Aorta (tissue), 5 donors: ENCODE results near the gene CPTP. TPM values are rescaled to one million over a fixed set of nuclear protein-coding genes. Genes with fewer than 3 reads are reported as not detected.
A peak's percentile ranks its signal among the peaks of the same experiment; 100 is the strongest.

ENCODE experiments used
- ATAC-seq: fragments of 200-7000 bp; cut with Tn5 transposase; one replicate; pipeline ENCODE4 v1.9.1; 2022; ENCODE audit warnings: moderate library complexity; ENCODE audit not compliant: low FRiP score
- DNase-seq, 2 donors: peaks; one replicate each; pipeline ENCODE4 v3.0.0-alpha.2; 2020
- H3K27ac ChIP-seq, 2 donors: one replicate each; pipeline ENCODE4 v1.5.1; 2013; ENCODE audit warnings: low read length in 2 of 2, mild to moderate bottlenecking in 2 of 2, moderate library complexity in 2 of 2, control low read depth in 1 of 2, inconsistent platforms in 1 of 2, low read depth in 1 of 2
- H3K27me3 ChIP-seq, 2 donors: one replicate each; pipeline ENCODE4 v1.6.1; 2013; ENCODE audit warnings: control low read depth in 1 of 2, low read length in 1 of 2, mild to moderate bottlenecking in 1 of 2, moderate library complexity in 1 of 2; ENCODE audit not compliant: insufficient read depth in 2 of 2, control insufficient read depth in 1 of 2
- H3K36me3 ChIP-seq, 2 donors: one replicate each; pipeline ENCODE4 v1.6.1; 2013; ENCODE audit warnings: control low read depth in 1 of 2, low read length in 1 of 2, mild to moderate bottlenecking in 1 of 2; ENCODE audit not compliant: insufficient read depth in 2 of 2, control insufficient read depth in 1 of 2
- H3K4me1 ChIP-seq, 2 donors: one replicate each; pipeline ENCODE4 v1.6.1; 2013; ENCODE audit warnings: low read length in 2 of 2, control low read depth in 1 of 2, mild to moderate bottlenecking in 1 of 2, moderate library complexity in 1 of 2; ENCODE audit not compliant: insufficient read depth in 2 of 2, control insufficient read depth in 1 of 2
- H3K4me3 ChIP-seq, 2 donors: one replicate each; pipeline ENCODE4 v1.5.1; 2013; ENCODE audit warnings: low read length in 2 of 2, control low read depth in 1 of 2, mild to moderate bottlenecking in 1 of 2
- H3K9me3 ChIP-seq: one replicate; pipeline ENCODE4 v1.6.1; 2013; ENCODE audit warnings: mild to moderate bottlenecking, low read length; ENCODE audit not compliant: control insufficient read depth
- WGBS, 2 donors: extraction: QIAGEN DNeasy Blood & Tissue Kit; methylation state at CpG; one replicate each; pipeline ENCODE4 v1.1.7; 2013; 5-methylcytosine and 5-hydroxymethylcytosine counted together
- intact Hi-C, 2 donors: fragments of 100-400 bp; cut with DNase I; formaldehyde crosslinking; loops; one replicate each; pipeline versions ENCODE4 v1.14.2 to v1.15.0; 2022
- long read RNA-seq, 2 donors: library from polyadenylated mRNA; unstranded; transcript quantifications; one replicate each; pipeline ENCODE4 v2.0.0, GENCODE V29; 2020 to 2021
- polyA plus RNA-seq, 2 donors: library from polyadenylated mRNA; stranded (reverse); fragments of 200-250 nt; gene quantifications; one replicate each; pipeline ENCODE4 v1.2.3, GENCODE V29; 2013
- total RNA-seq, 2 donors: library from RNA; stranded (reverse); fragmentation: NEBNext Ultra II Directional; extraction: Animal tissue kit (Norgen Biotek cat#: 25700); gene quantifications; one replicate each; pipeline ENCODE4 v1.2.1, GENCODE V29; 2021
- donor health status: healthy with polysubstance abuse.
- donor health status: Bipolar disorder and iron deficiency.
- donor health status: DM: no; HTN: no; CAD: no.
- donor health status: DM: no; HTN: no; CAD: no.
- donor health status: DM: yes; HTN: yes; CAD: no.

Gene CPTP
- total RNA-seq (10 to 100 TPM; 13.9 to 16.4 TPM), polyA plus RNA-seq (10 to 100 TPM; 12.9 to 14.9 TPM)
- long read RNA-seq, donor 1, partial matches to known transcripts, result 5 of 9 reads
- long read RNA-seq, donor 1, other reads (novel, unspliced or antisense), result 0 of 9 reads
- long read RNA-seq, donor 2, transcript CPTP-201 (3 exons, 2,190 nt), result major isoform, 20 of 25 reads
- long read RNA-seq, donor 2, partial matches to known transcripts, result 0 of 25 reads
- long read RNA-seq, donor 2, other reads (novel, unspliced or antisense), result 1 of 25 reads

GRCh38 chr1:1324524-1325287, at the start of gene CPTP, which contains the start of gene INTS11:
CPTP (plus strand) TSS chr1:1324802; CDS start chr1:1326911, 2,109 bp downstream.
INTS11 (minus strand) TSS chr1:1324660; CDS start chr1:1324608, 52 bp downstream.
- intact Hi-C loops, result no loop called here
- WGBS, 2 donors, result 1% methylated on average over 63 to 84 of the region's 84 CpGs

DNA sequence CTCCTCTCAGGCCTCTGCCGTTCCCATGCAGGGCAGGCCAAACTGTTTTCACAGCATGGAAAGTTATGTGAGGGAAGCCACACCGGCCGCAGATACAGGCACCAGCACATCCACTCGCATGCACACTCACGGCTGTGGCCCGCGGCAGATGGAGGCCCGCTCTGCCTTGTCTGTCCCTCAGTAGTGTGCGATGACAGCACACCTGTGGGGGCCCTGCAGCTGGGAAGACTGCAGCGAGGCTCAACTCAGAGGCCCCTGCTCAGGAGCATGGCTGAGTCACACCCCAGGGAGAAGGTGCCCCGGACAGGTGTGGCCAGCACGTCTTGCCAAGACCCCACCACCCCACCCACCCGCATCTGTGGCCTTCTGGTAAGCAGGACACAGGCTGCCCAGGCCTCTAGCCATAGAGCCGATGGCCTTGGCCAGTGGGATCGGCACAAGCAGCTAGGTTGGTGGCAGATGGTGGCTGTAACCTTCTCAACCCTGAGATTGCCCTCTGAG, 49.6 kb upstream of the CPTP start:
- DNase-seq (no peak), ATAC-seq (no peak)
- Histone ChIP-seq H3K27ac (no peak overlapping the region), H3K4me1 (no peaks in the 10 kb centered on the region), H3K9me3 (no peaks in the 10 kb centered on the region), H3K36me3 (no peaks in the 10 kb centered on the region), H3K4me3 (no peak overlapping the region), H3K27me3 (no peaks in the 10 kb centered on the region)
- WGBS, 2 donors, result 84 to 90% methylated on average over 15 of the region's 15 CpGs
- intact Hi-C loops, result no loop called here

More at GRCh38 chr1:1324524-1325287, at the start of gene CPTP, which contains the start of gene INTS11:
- H3K9me3 ChIP-seq, result no peaks in the 10 kb centered on the region
- no peaks in the 10 kb centered on the region for H3K27me3 ChIP-seq
- no peaks in the 10 kb centered on the region for H3K4me1 ChIP-seq
- peak within 1 kb of the TSS; percentile 84 to 89 for H3K4me3 ChIP-seq
- H3K27ac ChIP-seq, result peak within 1 kb of the TSS in 1 of 2 donors; percentile 13
- ATAC-seq (peak; percentile 89), DNase-seq (peak; percentile 97 to 98)
- H3K36me3 ChIP-seq, result no peaks in the 10 kb centered on the region

DNA sequence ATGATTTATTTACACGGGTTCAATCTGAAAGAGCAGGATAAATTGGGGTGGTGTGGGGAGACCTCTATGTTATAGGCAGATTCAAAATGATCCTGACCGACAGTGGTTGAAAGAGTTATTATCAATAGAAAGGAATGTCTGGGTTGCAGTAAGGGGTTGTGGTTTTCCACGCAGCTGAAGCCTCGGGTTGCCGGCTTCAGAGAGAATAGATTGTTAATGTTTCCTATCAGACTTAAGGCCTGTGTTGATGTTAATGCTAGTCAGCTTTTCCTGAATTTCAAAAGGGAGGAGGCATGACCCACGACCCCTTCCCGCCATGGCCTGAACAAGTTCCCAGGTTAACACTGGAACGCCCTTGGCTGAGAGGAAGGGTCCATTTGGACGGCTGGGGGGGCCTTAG, 48.8 kb upstream of the CPTP start:
- 89 to 90% methylated on average over 9 of the region's 9 CpGs for WGBS, 2 donors
- intact Hi-C loops, result no loop called here
- no peak for DNase-seq

GRCh38 chr1:1278620-1279019, 46.0 kb upstream of the CPTP start:
- intact Hi-C loops, result no loop called here
- no peak overlapping the region for H3K27ac ChIP-seq
- no peak overlapping the region for H3K4me3 ChIP-seq
- WGBS, 2 donors, result 95 to 96% methylated on average over 13 of the region's 13 CpGs
- ATAC-seq (no peak), DNase-seq (no peak)
- no peaks in the 10 kb centered on the region for H3K36me3 ChIP-seq
- no peaks in the 10 kb centered on the region for H3K27me3 ChIP-seq
- no peaks in the 10 kb centered on the region for H3K4me1 ChIP-seq
- H3K9me3 ChIP-seq, result no peaks in the 10 kb centered on the region

More for the DNA sequence above, 48.8 kb upstream of the CPTP start:
- Histone ChIP-seq H3K9me3 (no peaks in the 10 kb centered on the region), H3K27me3 (no peaks in the 10 kb centered on the region), H3K4me1 (no peaks in the 10 kb centered on the region), H3K36me3 (no peaks in the 10 kb centered on the region), H3K4me3 (no peak overlapping the region), H3K27ac (no peak overlapping the region)
- ATAC-seq, result no peak

GRCh38 chr1:1279028-1279427, 45.6 kb upstream of the CPTP start:
- WGBS, 2 donors, result 94 to 95% methylated on average over 16 to 17 of the region's 17 CpGs
- intact Hi-C loops, result no loop called here
- DNase-seq (no peak), ATAC-seq (no peak)
- no peak overlapping the region for H3K4me3 ChIP-seq
- H3K36me3 ChIP-seq, result no peaks in the 10 kb centered on the region
- H3K27ac ChIP-seq, result no peak overlapping the region
- H3K4me1 ChIP-seq, result no peaks in the 10 kb centered on the region
- H3K9me3 ChIP-seq, result no peaks in the 10 kb centered on the region
- H3K27me3 ChIP-seq, result no peaks in the 10 kb centered on the region

DNA sequence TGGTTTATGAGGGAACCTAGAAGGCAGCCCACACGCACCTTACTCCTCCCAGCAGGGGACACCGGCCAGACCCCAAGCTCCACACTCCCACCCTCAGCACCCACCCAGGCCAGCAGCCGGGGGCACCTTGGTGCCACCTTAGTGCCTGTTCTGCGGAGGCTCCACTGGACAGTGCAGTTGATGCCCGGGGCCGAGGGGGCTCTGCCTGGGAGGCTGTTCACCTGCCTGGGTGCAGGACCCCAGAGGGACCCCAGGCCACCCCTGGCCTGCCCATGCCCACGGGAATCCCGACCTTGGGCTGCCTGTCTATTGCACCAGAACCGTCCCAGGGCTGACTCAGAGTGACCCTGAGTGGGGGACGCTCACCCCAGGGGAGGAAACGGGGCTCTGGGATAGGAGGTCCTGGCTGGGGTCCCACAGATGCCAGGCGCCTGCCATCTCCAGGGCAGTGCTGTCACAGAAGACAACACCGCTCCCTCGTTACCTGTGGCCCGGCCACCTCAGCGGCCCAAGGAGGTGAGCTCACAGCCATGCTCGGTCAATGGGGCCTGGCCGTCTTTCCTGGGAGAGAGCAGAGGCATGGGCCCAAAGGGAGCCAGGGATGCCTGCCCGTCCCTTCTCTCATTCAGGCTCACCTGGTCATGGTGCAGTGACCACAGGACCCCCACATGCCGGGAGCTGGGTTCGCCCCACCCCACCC, 43.7 kb upstream of the CPTP start:
- no peaks in the 10 kb centered on the region for H3K27me3 ChIP-seq
- DNase-seq, result no peak
- H3K36me3 ChIP-seq, result no peaks in the 10 kb centered on the region
- no peaks in the 10 kb centered on the region for H3K4me1 ChIP-seq
- WGBS, 2 donors, result 91 to 93% methylated on average over 21 of the region's 21 CpGs
- no peak overlapping the region for H3K27ac ChIP-seq
- no peaks in the 10 kb centered on the region for H3K9me3 ChIP-seq
- no peak overlapping the region for H3K4me3 ChIP-seq
- peak; percentile 9 for ATAC-seq
- intact Hi-C loops, result loop anchor here in 1 of 2 donors (10.0 kb wide), 1 partner anchor 136 kb away; no protein-coding TSS in a partner anchor

DNA sequence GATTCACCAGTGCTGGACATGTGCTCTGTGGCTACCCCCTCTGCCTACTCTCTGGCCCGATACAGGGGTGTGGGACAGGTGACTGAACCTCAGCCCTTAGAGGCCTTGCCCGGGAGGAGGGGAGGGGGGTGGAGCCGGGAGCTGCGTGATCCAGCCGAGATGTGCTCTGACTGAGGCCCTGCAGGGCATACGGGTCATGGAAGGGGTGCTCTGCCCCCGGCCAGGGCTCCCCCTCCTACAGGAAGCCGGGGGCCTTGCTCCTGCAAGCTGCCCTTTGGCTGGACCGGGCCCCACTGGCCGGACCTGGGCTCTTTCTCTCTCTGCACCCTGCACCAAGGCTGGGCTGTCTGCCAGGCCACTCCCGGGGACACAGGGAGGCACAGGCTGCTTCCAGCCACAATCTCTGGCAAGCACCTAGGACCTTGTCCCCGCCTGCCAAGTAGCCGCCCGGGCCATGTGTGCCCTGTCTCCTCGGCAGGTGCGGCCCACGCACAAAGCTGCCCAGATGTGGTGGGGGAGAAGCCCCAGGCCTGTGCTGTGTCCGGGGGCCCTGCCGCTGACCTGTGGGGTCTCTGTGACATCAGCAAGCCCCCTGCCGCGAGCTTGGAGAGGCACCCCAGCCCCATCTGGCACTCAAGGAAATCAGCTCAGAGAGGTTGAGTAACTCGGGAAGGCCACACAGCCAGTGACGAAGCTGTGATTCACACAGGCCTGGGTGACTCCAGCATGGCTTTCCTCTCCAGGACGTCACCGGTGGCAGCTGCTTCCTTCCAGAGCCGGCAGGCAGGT, 42.9 kb upstream of the CPTP start:
- H3K9me3 ChIP-seq, result no peaks in the 10 kb centered on the region
- intact Hi-C loops, result loop anchor here in 1 of 2 donors (10.0 kb wide), 1 partner anchor 137 kb away; no protein-coding TSS in a partner anchor
- no peak overlapping the region for H3K27ac ChIP-seq
- no peak overlapping the region for H3K4me3 ChIP-seq
- DNase-seq (no peak), ATAC-seq (no peak)
- no peaks in the 10 kb centered on the region for H3K36me3 ChIP-seq
- WGBS, 2 donors, result 46 to 51% methylated on average over 24 to 26 of the region's 26 CpGs
- no peaks in the 10 kb centered on the region for H3K27me3 ChIP-seq
- no peaks in the 10 kb centered on the region for H3K4me1 ChIP-seq

DNA sequence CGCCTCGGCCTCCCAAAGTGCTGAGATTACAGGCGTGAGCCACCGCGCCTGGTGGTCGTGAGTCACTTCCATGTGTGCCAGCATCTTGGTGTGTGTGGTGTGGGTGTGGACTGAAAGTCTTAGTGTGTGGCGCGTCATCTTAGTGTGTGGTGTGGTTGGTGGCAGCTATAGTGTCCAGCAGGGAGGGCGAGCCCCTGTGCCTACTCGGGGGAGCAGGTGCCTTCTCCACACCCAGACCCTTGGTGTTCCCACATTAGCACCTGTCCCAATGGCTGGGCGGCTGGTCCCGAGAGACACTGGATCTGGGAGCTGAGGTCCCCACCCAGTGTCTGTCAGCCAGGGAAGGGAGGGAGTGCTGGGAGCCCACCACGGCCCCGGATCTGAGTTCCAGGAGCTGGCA, 41.6 kb upstream of the CPTP start:
- no peaks in the 10 kb centered on the region for H3K36me3 ChIP-seq
- no peak overlapping the region for H3K4me3 ChIP-seq
- 82 to 84% methylated on average over 13 to 14 of the region's 14 CpGs for WGBS, 2 donors
- no peaks in the 10 kb centered on the region for H3K27me3 ChIP-seq
- no peak overlapping the region for H3K27ac ChIP-seq
- H3K4me1 ChIP-seq, result no peaks in the 10 kb centered on the region
- no peaks in the 10 kb centered on the region for H3K9me3 ChIP-seq
- ATAC-seq, result no peak
- DNase-seq, result no peak
- intact Hi-C loops, result loop anchor here in 1 of 2 donors (10.0 kb wide), 1 partner anchor 138 kb away; no protein-coding TSS in a partner anchor
